ENCODE data around the gene RFTN1.

The RFTN1 gene

DNA sequence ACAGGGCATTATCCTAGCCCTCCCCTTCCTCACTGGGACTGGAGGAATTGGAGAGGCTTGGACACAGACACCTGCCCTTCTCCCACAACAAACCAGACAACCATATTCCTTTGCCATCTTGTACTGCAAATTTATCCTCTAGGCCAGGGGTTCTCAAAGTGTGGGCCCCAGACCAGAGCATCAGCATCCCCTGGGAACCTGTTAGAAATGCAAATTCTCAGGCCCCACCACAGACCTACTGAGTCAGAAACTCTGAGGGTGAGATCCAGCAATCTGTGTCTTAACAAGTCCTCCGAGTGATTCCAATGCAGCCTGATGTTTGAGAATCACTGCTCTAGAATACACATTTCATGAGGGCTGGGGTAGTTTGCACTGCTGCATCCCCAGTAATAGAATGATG, 133.1 kb downstream of the RFTN1 start:
- no peak for DNase-seq (ENCODE audit: low spot score)
- in situ Hi-C loops (cut with MboI; ENCODE audit: low pct_unique_long_range_greater_than_20kb, low sequenced_read_pairs, unreplicated experiment) = no loop called here
- TF ChIP-seq, protein P1, sequence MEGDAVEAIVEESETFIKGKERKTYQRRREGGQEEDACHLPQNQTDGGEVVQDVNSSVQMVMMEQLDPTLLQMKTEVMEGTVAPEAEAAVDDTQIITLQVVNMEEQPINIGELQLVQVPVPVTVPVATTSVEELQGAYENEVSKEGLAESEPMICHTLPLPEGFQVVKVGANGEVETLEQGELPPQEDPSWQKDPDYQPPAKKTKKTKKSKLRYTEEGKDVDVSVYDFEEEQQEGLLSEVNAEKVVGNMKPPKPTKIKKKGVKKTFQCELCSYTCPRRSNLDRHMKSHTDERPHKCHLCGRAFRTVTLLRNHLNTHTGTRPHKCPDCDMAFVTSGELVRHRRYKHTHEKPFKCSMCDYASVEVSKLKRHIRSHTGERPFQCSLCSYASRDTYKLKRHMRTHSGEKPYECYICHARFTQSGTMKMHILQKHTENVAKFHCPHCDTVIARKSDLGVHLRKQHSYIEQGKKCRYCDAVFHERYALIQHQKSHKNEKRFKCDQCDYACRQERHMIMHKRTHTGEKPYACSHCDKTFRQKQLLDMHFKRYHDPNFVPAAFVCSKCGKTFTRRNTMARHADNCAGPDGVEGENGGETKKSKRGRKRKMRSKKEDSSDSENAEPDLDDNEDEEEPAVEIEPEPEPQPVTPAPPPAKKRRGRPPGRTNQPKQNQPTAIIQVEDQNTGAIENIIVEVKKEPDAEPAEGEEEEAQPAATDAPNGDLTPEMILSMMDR (IDR thresholded peaks at IDR 0.05; ENCODE audit: extremely low read depth, insufficient read depth, missing control alignments) = no peak

DNA sequence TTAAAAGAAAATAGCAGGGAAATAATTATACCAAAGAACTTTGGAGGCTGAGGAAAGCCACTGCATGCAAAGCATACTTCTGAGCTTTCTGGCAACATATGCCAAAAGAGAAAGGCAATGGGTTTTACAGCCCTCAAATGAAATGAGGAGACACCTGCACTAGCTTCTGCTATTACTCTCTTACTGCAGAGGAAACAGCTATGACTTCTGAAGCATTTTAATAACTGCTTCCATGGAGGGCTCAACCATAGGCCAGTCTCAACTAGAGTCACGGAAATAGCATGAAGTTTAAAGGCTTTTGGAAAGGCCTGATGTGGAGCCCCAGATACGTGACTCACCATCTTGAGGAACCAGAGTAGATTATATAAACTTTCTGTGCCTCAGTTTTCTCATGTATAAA, 133.7 kb downstream of the RFTN1 start:
- TF ChIP-seq, protein P1 (IDR thresholded peaks at IDR 0.05; ENCODE audit: extremely low read depth, insufficient read depth, missing control alignments) = no peak
- in situ Hi-C loops (cut with MboI; ENCODE audit: low pct_unique_long_range_greater_than_20kb, low sequenced_read_pairs, unreplicated experiment) = no loop called here
- no peak for DNase-seq (ENCODE audit: low spot score)

DNA sequence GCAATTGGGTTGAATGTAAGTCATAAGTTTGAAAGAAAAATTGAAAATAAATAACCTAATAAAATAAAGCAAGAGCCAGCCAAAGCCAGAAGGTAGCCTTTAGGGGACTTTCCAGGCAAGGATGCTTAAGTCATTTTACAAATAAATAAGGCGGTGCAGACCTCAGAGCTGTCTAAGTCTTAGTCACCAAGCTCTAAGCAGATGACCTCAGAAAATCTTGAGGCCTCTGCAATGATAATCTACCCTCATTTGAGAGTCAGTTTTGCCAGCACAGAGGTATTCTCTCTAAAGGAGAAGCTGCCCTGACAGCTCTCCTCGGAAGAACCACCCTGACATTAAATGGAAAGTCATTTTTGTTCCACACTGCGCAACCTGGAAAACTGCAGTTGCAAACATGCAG, 134.6 kb downstream of the RFTN1 start:
- TF ChIP-seq, protein P1 (IDR thresholded peaks at IDR 0.05; ENCODE audit: extremely low read depth, insufficient read depth, missing control alignments) = no peak
- in situ Hi-C loops (cut with MboI; ENCODE audit: low pct_unique_long_range_greater_than_20kb, low sequenced_read_pairs, unreplicated experiment) = no loop called here
- peak; percentile 56 for DNase-seq (ENCODE audit: low spot score)

DNA sequence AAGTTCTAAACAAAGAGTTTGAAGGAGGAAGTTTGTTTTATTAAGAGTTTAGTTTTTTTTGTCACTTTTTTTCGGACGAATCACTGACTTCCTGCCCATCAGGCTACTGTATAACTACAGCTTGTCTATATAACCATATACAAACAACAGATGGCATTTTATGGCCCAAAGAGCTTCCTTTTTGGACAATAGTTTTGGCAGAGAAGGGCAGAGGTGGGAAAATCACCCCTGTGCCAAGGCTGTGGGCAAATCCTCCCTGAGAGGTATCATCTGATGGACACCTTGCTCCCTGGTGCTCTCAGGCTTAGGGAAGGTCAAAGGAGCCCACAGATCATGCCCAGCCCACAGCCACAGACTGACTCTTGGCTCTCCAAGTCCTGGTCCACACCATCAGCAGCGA, 135.1 kb downstream of the RFTN1 start:
- TF ChIP-seq, protein P1 (IDR thresholded peaks at IDR 0.05; ENCODE audit: extremely low read depth, insufficient read depth, missing control alignments) = no peak
- DNase-seq (ENCODE audit: low spot score) = no peak
- in situ Hi-C loops (cut with MboI; ENCODE audit: low pct_unique_long_range_greater_than_20kb, low sequenced_read_pairs, unreplicated experiment) = no loop called here

DNA sequence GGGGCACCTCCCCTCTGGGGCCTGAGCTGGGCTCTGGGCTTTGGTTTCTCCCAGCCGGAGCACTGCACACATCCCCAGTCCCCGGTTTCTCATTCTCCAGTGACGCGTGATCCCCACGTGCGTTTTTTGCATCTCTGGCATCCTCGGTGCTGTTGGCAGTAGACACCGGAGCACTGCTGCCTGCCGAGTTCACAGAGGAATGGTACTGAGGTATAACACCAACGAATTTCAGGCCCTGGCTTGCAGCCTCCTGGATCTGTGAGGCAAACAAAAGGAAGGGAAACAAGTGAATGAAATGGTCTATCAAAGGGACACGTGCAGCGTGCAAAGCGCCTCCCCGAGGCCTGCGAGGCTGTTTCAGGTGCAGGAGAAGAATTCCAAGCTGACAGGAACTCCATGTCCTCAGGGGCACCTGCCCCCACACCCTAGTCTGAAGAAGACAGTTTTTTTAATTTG, 135.6 kb downstream of the RFTN1 start:
- DNase-seq (ENCODE audit: low spot score) = no peak
- TF ChIP-seq, protein P1 (IDR thresholded peaks at IDR 0.05; ENCODE audit: extremely low read depth, insufficient read depth, missing control alignments) = no peak
- in situ Hi-C loops (cut with MboI; ENCODE audit: low pct_unique_long_range_greater_than_20kb, low sequenced_read_pairs, unreplicated experiment) = no loop called here

DNA sequence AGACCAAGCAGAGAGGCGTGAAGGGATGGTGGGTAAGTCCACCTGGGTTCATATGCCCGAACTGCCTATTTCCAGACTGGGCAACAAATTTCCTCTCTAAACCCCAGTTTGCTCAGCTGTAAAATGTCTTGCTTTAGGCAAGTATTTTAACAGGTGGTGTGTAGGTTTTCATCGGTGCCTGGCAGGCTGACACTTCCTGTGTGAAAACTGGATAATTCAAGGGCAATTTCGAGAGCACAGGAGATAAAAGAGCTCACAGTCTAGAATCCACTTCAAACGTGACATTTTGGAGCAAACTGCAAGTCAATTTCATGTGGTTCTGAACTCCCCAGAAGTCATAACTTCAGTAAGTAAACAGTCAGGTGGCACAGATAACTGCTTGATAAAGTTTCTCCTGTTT, 136.3 kb downstream of the RFTN1 start:
- DNase-seq (ENCODE audit: low spot score) = no peak
- TF ChIP-seq, protein P1 (IDR thresholded peaks at IDR 0.05; ENCODE audit: extremely low read depth, insufficient read depth, missing control alignments) = no peak
- in situ Hi-C loops (cut with MboI; ENCODE audit: low pct_unique_long_range_greater_than_20kb, low sequenced_read_pairs, unreplicated experiment) = no loop called here

DNA sequence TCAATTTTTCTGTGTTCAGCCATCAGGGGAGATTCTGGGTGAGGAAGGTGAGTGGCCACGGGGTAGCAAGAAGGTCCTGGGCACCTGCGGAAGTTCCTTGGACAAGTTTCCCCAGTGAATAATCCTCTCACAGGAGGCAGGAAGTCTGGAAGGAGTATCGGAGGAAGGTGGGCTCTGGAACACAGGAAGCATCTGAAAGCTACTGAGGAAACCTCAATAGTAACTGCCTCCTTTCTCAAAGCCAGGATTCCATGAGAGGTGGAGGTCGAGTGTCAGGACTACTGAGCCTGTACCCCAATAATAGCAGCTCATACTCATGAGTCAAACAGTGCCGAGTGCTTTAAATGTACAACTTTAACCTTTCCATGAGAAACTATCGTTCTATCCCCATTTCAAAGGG, 137.6 kb downstream of the RFTN1 start:
- in situ Hi-C loops (cut with MboI; ENCODE audit: low pct_unique_long_range_greater_than_20kb, low sequenced_read_pairs, unreplicated experiment) = no loop called here
- no peak for DNase-seq (ENCODE audit: low spot score)
- TF ChIP-seq, protein P1 (IDR thresholded peaks at IDR 0.05; ENCODE audit: extremely low read depth, insufficient read depth, missing control alignments) = no peak

All from GM13977 (cell line).